Hepatocyte (in vitro differentiated cells): Measurements from ENCODE around the gene PTPRN2. TPM values are rescaled to one million over a fixed set of nuclear protein-coding genes. Genes with fewer than 3 reads are reported as not detected.

Experiments used
- DNase-seq: peaks from one replicate; pipeline ENCODE4 v3.0.0-alpha.2; 2016; ENCODE audit warnings: low spot score
- H2AFZ ChIP-seq: fragments of 200-600 bp; sonication (generic); 2 replicates; pipeline ENCODE4 v1.6.0; 2016; ENCODE audit warnings: antibody characterized with exemption, mild to moderate bottlenecking
- H3K27ac ChIP-seq: fragments of 200-600 bp; sonication (generic); 2 replicates; pipeline ENCODE4 v1.5.1; 2016; ENCODE audit warnings: mild to moderate bottlenecking
- H3K27me3 ChIP-seq: fragments of 200-600 bp; sonication (generic); 2 replicates; pipeline ENCODE4 v1.6.1; 2016
- H3K36me3 ChIP-seq: fragments of 200-600 bp; sonication (generic); replicated peaks from 2 replicates; pipeline ENCODE4 v1.5.1; 2016; ENCODE audit warnings: low read depth; ENCODE audit not compliant: insufficient read depth
- H3K4me1 ChIP-seq: fragments of 200-600 bp; sonication (generic); 2 replicates; pipeline ENCODE4 v1.5.1; 2016; ENCODE audit warnings: mild to moderate bottlenecking, moderate library complexity; ENCODE audit not compliant: insufficient read depth
- H3K4me2 ChIP-seq: fragments of 200-600 bp; sonication (generic); 2 replicates; pipeline ENCODE4 v1.6.0; 2016
- H3K4me3 ChIP-seq: fragments of 200-600 bp; sonication (generic); 2 replicates; pipeline ENCODE4 v1.5.1; 2016; ENCODE audit warnings: mild to moderate bottlenecking
- H3K79me2 ChIP-seq: fragments of 200-600 bp; sonication (generic); 2 replicates; pipeline ENCODE4 v1.6.0; 2017; ENCODE audit warnings: mild to moderate bottlenecking
- H3K9me2 ChIP-seq: fragments of 200-600 bp; sonication (generic); replicated peaks from 2 replicates; pipeline ENCODE4 v1.6.0; 2017; ENCODE audit warnings: mild to moderate bottlenecking; ENCODE audit not compliant: insufficient read depth
- H3K9me3 ChIP-seq: fragments of 200-600 bp; sonication (generic); 2 replicates; pipeline ENCODE4 v1.5.1; 2016; ENCODE audit warnings: low read depth, mild to moderate bottlenecking
- H4K20me1 ChIP-seq: fragments of 200-600 bp; sonication (generic); 2 replicates; pipeline ENCODE4 v1.6.0; 2016; ENCODE audit warnings: mild to moderate bottlenecking; ENCODE audit not compliant: insufficient read depth, poor library complexity, severe bottlenecking
- CTCF ChIP-seq: fragments of 200-600 bp; sonication (generic); IDR thresholded peaks from 2 replicates; pipeline ENCODE4 v1.5.1; 2016; ENCODE audit warnings: antibody characterized with exemption, mild to moderate bottlenecking; ENCODE audit not compliant: poor library complexity
- EZH2 ChIP-seq: fragments of 200-600 bp; sonication (generic); IDR thresholded peaks from 2 replicates; pipeline ENCODE4 v1.6.1; 2016; ENCODE audit warnings: antibody characterized with exemption, mild to moderate bottlenecking, borderline replicate concordance
- EZH2phosphoT487 ChIP-seq: fragments of 200-600 bp; sonication (generic); IDR thresholded peaks from one replicate; pipeline ENCODE4 v1.6.1; 2018; ENCODE audit warnings: antibody characterized with exemption, mild to moderate bottlenecking, low read depth, moderate library complexity; ENCODE audit not compliant: unreplicated experiment, severe bottlenecking
- WGBS: methylation state at CpG from one replicate; pipeline ENCODE4 v1.1.6; 2016; ENCODE audit warnings: low lambda C conversion rate; ENCODE audit errors: missing lambda C conversion rate; 5-methylcytosine and 5-hydroxymethylcytosine counted together
- polyA plus RNA-seq: library from polyadenylated mRNA; unstranded; fragments of >200 nt; fragmentation: Nextera tagmentation; extraction: Ambion mirVana; gene quantifications from 2 replicates; pipeline ENCODE4 v1.2.1, GENCODE V29; 2016
- total RNA-seq: library from RNA; depleted of rRNA; stranded (reverse); fragments of >200 nt; gene quantifications from 2 replicates; pipeline ENCODE4 v1.2.3, GENCODE V29; 2014

Gene PTPRN2
- total and polyA plus RNA-seq, 2 experiments from 2014 or later, result 2.1 to 3.3 TPM

GRCh38 chr7:157526005-157526912, 1061.4 kb downstream of the PTPRN2 start:
- Histone ChIP-seq H3K36me3 (no peaks in the 10 kb centered on the region), H3K27me3 (no peaks in the 10 kb centered on the region), H3K4me3 (no peak overlapping the region), H3K27ac (no peak overlapping the region), H2AFZ (no peak overlapping the region), H4K20me1 (no peaks in the 10 kb centered on the region), H3K4me1 (no peaks in the 10 kb centered on the region), H3K9me3 (no peaks in the 10 kb centered on the region), H3K9me2 (no peaks in the 10 kb centered on the region), H3K4me2 (no peak overlapping the region), H3K79me2 (no peaks in the 10 kb centered on the region)
- 87% methylated on average over 32 of the region's 32 CpGs for WGBS
- DNase-seq, result no peak
- TF ChIP-seq CTCF, result no peak
- TF ChIP-seq EZH2phosphoT487, result no peak
- TF ChIP-seq EZH2, result no peak

- H3K9me3 ChIP-seq, result no peaks in the 10 kb centered on the region
- H3K4me3 ChIP-seq, result no peak overlapping the region
- no peaks in the 10 kb centered on the region for H3K79me2 ChIP-seq
- no peaks in the 10 kb centered on the region for H3K4me1 ChIP-seq
- 88% methylated on average over 13 of the region's 23 CpGs for WGBS
- H2AFZ ChIP-seq, result no peak overlapping the region
- H4K20me1 ChIP-seq, result no peaks in the 10 kb centered on the region
- no peaks in the 10 kb centered on the region for H3K9me2 ChIP-seq
- no peaks in the 10 kb centered on the region for H3K27me3 ChIP-seq
- TF ChIP-seq CTCF (no peak), EZH2phosphoT487 (no peak), EZH2 (no peak)
- H3K36me3 ChIP-seq, result no peaks in the 10 kb centered on the region
- no peak overlapping the region for H3K4me2 ChIP-seq
- no peak overlapping the region for H3K27ac ChIP-seq
- no peak for DNase-seq
Measured at GRCh38 chr7:157525491-157525915, 1062.1 kb downstream of the PTPRN2 start.

DNA sequence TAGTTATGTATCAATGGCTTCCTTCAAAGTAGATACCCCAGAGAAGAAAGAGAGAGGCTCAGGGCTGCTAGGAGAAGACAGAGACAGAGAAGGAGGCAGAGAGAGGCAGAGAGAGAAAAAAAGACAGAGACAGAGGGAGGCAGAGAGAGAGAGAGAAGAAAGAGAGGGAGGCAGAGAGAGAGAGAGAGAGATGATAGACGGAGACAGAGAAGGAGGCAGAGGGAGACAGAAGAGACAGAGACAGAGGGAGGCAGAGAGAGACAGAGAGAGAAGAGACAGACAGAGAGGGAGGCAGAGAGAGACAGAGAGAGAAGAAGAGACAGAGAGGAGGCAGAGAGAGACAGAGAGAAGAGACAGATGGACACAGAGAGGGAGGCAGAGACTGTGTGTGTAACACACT, 1062.9 kb downstream of the PTPRN2 start:
- Histone ChIP-seq H3K79me2 (no peaks in the 10 kb centered on the region), H3K9me2 (no peaks in the 10 kb centered on the region), H3K27ac (no peak overlapping the region), H2AFZ (no peak overlapping the region), H3K9me3 (no peaks in the 10 kb centered on the region), H3K4me1 (no peaks in the 10 kb centered on the region), H3K4me3 (no peak overlapping the region), H3K27me3 (no peaks in the 10 kb centered on the region), H3K36me3 (no peaks in the 10 kb centered on the region), H3K4me2 (no peak overlapping the region), H4K20me1 (no peaks in the 10 kb centered on the region)
- DNase-seq, result no peak
- TF ChIP-seq EZH2 (no peak), EZH2phosphoT487 (no peak), CTCF (no peak)
- WGBS, result 83% methylated on average over 1 of the region's 1 CpG
